Panc1 (cell line): Measurements from ENCODE around the gene VARS2.

Source experiments
- CTCF ChIP-seq: fragments of 450-650 bp; IDR thresholded peaks from 2 replicates; pipeline ENCODE4 v1.5.1; 2017; ENCODE audit warnings: mild to moderate bottlenecking
- POLR2AphosphoS5 ChIP-seq: IDR thresholded peaks from 2 replicates; pipeline ENCODE4 v1.6.1; 2012; ENCODE audit warnings: mild to moderate bottlenecking, low read depth, low read length, moderate library complexity

- TF ChIP-seq POLR2AphosphoS5 (no peak), CTCF (no peak)
Measured at GRCh38 chr6:30891816-30892538, 22.1 kb upstream of the VARS2 start.
